CD4-positive, alpha-beta T cell treated with Interleukin-4 for 4 hours (primary cell): ENCODE data around the gene DENND2D.
A peak's percentile ranks its signal among the peaks of the same experiment; 100 is the strongest.

Source experiments
- DNase-seq: peaks from one replicate; pipeline ENCODE4 v3.0.0-alpha.2; 2020

DENND2D gene

DNA sequence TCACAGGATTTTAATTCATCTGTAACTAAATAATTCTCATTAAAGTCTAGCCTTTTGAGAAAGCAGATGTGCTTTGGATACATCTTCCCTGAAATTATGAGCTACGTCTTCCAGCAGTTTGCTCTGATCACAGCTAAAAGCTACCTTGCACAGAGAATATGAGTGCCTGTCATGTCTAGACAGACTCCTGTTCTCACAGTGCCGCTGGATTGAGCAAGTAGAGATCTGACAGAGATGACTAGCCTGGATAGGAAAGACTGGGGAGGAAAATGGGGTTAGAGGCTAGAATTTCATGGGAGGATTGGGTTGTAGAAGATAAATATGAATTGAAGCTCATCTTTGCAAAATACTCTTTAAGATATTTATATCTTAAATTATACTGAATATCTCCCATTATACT lies 36.3 kb downstream of the DENND2D start:
- DNase-seq, result no peak

DNA sequence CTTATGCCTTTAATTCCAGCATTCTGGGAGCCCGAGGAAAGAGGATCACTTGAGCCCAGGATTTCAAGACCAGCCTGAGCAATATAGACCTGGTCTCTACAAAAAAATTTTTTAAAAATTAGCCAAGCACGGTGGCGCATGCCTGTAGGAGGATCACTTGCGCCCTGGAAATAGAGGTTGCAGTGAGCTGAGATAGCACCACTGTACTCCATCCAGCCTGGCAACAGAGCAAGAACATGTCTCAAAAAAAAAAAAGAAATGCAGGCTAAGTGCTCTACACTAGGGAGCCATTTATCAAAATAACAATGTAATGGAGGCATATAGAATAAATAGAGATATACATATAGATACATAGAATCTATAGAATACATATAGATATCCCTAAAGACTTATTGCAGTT lies 37.1 kb downstream of the DENND2D start:
- no peak for DNase-seq

DNA sequence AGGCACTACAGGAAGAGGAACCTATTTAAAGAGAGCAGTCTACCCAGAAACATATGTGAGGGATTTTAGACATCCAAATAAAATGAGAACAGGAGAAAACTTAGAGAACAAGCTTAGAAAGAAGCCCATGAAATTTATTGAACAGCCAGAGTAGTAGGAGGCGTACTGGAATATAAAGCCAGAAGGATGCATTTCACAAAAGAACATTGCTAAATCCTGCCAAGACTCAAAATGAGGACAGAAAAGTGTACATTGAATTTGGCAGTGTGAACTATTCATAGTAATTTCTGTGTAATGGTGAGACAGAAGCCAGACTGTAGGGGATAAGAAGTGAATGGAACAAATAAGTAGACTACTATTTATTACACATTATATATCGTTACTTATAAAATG lies 38.0 kb downstream of the DENND2D start:
- DNase-seq, result no peak

DNA sequence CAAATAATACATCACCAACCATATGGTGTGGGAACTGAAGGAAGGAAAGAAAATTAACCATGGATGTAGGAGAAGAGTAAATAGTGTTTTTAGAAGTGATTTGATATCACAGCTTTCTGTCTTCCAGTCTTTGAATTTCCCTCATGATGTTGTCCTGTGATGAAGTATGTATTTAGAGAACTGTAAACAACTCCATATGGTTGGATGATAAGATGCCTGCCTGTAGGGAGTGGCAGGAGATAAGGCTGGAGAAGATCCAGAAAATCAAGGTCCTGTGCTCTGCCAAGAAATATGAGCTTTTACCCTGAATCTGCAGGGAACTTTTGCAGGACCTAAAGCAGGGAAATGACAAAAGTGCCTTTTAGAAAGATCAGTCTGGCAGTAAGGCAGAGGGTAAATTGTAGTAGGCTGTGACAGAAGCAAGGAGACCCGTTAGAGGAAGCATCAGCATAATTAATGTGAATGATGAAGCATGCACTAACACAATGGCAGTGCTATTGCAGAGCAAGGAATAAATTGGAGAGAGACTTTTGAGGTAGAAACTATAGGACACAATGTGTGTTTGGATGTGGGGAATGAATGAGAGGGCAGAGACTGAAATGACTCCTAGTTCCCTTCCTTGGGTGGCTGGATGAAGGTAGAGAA lies 38.5 kb downstream of the DENND2D start:
- DNase-seq, result no peak

- DNase-seq, result no peak
Measured at GRCh38 chr1:111157431-111157830, 43.0 kb downstream of the DENND2D start.

DNA sequence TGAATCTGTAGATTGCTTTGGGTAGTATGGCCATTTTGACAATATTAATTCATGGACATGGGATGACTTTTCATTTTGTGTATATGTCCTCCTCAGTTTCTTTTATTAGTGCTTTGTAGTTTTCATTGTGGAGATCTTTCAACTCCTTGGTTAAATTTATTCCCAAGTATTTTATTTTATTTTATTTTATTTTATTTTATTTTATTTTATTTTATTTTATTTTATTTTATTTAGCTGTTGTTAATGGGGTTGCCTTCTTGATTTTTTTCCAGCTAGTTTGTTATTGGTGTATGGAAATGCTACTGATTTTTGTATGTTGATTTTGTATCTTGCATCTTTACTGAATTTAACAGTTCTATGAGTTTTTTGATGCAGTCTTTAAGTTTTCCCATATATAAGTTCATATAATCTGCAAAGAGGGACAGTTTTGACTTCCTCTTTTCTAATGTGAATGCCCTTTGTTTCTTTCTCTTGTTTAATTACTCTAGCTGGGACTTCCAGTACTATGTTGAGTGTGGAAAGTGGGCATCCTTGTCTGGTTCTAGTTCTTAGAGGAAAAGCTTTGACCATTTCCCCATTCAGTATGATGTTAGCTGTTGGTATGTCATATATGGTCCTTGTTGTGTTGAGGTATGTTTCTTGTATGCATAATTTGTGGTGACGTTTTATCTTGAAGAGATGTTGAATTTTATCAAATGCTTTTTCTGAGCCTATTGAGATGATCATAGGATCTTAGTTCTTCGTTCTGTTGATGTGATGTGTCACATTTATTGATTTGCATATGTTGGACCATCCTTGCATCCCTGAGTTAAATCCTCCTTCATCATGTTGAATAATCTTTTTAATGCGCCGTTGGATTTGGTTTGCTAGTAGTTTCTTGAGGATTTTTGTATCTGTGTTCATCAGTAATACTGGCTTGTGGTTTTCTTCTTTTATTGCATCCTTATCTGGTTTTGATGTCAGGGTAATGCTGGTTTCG lies 46.1 kb downstream of the DENND2D start:
- DNase-seq, result no peak

DNA sequence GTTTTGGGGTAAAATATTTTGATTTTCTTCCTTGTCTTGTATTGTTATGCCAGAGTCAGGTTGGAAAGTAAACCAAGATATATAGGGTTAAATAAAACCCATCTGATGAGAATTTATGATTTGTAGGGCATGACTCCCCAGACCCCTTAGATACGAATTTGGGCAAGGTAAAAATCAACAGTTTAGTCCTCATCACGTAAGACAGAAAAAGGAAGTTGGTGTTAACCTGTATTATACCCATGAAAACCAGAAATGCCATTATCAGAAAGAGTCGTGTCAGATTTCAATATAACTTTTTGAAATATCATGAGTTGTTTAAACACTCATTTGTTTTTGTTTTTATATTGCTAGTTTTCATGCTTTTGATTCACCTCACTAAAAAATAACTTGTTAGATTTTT lies 48.6 kb downstream of the DENND2D start:
- no peak for DNase-seq

GRCh38 chr1:111148376-111148881 lies 52.0 kb downstream of the DENND2D start:
- no peak for DNase-seq

DNA sequence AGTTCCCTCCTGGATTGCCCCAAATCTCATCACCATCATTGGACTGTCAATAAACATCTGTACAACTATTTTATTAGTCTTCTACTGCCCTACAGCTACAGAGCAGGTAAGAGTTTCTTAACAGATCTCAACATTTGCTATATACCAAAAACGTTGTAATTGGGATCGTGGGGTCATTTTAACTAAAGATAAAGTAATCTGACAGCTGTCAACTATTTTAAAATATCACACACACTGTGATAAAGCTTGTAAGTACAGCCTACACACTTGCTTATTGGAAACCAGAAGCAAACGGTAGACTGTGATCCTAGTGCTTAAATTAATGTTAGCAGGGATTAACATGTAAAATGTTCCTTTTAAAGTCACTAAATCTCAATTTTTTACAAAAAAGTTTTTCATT lies 52.5 kb downstream of the DENND2D start:
- DNase-seq, result no peak

GRCh38 chr1:111145963-111146768 lies 54.3 kb downstream of the DENND2D start:
- no peak for DNase-seq

DNA sequence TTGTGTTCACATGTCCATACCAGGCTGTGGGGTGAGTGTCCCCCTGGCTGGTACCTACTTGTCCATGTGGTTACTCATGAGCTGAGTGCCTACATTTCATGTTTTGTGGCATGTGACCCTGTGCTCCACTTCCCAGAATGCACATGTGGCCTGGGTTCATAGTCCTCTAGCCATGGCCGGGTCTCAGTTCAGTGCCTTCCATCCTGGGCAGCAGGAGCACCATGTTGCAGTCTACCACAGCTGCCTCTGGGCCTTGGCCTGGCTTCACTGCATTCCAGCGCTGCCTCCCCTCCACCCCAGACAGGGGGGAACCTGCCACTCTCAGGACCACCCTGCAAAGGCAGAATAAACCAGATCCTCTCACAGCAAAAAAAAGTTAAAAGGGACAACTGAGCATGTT lies 54.9 kb downstream of the DENND2D start:
- DNase-seq, result no peak

DNA sequence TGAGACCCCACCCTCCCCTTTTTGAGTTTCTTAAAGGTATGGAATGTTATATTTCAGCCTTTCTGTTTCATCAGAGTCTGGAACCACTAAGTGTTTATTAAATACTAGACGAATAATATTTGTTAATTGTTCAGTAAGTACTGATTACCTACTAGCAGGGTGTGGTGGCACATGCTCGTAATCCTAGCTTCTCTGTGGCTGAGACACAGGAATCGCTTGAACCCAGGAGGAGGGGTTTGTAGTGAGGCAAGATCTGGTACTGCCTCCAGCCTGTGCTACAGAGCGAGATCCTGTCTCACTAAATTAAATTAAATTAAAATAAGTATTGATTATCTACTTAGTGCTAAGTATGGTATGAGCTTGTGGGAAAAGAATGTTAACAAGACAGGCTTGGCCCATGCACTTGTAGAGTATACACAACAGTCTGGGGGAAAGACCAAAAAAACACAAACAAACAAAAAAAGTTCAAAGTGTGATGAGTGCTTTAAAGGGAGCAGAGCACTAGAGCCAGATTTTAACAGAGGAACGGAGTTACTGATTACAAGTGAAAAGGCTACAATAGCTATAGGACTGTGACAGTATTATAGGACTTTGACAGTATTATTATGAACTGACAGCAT lies 58.0 kb downstream of the DENND2D start:
- DNase-seq, result no peak

GRCh38 chr1:111141245-111142220 lies 58.9 kb downstream of the DENND2D start:
- no peak for DNase-seq

- no peak for DNase-seq
Measured at GRCh38 chr1:111140680-111140967, 59.8 kb downstream of the DENND2D start.

DNA sequence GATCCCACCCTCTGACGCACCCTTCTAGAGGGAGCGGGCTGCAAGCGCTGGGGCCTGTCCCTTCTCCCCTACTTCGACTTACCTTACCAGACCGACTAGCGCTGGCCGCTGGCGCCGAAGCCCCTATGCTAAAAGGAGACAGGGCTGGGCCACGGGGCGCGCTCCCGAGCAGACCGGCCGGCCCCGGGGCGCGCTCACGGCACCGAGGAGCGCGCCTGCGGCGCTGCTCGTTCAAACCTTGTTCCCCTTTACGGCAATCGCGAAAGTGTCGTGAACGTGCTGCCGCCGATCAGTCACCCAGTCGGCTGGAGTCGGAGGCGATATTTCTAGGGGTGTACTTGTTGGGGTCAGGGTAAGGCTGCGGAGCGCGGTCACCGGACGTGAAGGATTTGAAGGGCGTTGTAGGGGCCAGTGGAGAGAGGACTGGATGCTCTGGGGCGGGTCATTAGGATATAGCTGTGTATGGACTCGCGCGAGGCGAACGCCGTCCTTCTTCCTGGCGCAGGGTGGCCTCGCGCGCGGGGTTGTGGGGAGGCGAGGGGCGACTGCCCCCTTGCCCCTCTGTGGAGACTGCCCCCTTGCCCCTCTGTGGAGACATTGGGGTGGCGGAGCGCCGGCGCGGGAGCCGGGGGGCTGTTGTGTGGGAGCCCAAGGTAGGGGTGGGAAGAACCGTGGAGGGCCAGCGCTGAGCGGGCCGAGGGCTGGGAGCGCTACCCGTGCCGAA lies 60.3 kb downstream of the DENND2D start, which contains the start of the genes CEPT1 and DRAM2:
TSS of gene CEPT1 (plus strand) at position 268 of the 724 bp plus-strand sequence. CDS start 7,492 bp downstream, outside the sequence.
TSS of gene DRAM2 (minus strand) at position 138 of the 724 bp plus-strand sequence. CDS start 8,539 bp downstream, outside the sequence.
- DNase-seq, result peak; percentile 93

GRCh38 chr1:111139324-111139955 lies 61.0 kb downstream of the DENND2D start:
- DNase-seq, result no peak
